ENCODE results near the gene REEP3. TPM values are rescaled to one million over a fixed set of nuclear protein-coding genes. Genes with fewer than 3 reads are reported as not detected.

The REEP3 gene
- total and polyA plus RNA-seq, 2 experiments from 2014 or later = 43.1 to 73.6 TPM

DNA sequence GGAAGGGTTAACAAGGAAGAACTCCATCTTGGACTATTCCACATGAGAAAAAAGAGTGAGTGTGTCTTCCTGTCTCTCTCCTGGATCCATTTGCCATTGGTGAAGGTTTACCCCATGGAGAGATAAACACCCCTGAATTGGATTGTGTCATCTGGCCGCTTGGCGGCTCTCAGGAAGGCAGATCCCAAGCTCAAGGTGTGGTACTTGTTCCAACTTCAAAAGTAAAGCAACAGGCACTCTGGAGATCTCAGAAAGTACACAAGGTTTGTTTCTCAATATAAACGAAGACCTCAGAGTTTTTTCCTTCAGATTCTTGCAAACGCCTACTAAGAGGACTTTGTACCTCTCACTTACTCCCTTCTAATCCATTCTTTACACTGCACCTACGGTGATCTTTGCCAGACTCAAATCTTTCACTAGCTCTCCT lies 116.7 kb downstream of the REEP3 start:
- peak overlapping the region; percentile 58 for H3K4me2 ChIP-seq
- peak overlapping the region; percentile 38 for H2AFZ ChIP-seq

GRCh38 chr10:63641366-63641765 lies 120.2 kb downstream of the REEP3 start:
- DNase-seq (ENCODE audit: low spot score) = no peak
- no peak overlapping the region for H3K27ac ChIP-seq
- H3K4me1 ChIP-seq (ENCODE audit: insufficient read depth) = peaks cover 6% of the 10 kb centered on the region
- H2AFZ ChIP-seq = no peak overlapping the region
- no peaks in the 10 kb centered on the region for H3K9me3 ChIP-seq (ENCODE audit: low read depth)
- no peaks in the 10 kb centered on the region for H3K36me3 ChIP-seq (replicated peaks; ENCODE audit: insufficient read depth, low read depth)
- H3K79me2 ChIP-seq = no peaks in the 10 kb centered on the region
- H3K4me3 ChIP-seq = no peak overlapping the region
- no peaks in the 10 kb centered on the region for H3K9me2 ChIP-seq (replicated peaks; ENCODE audit: insufficient read depth)
- H4K20me1 ChIP-seq (ENCODE audit: insufficient read depth, poor library complexity, severe bottlenecking) = no peaks in the 10 kb centered on the region
- no peak overlapping the region for H3K4me2 ChIP-seq
- H3K27me3 ChIP-seq = no peaks in the 10 kb centered on the region
- TF ChIP-seq EZH2 (IDR thresholded peaks at IDR 0.05; ENCODE audit: borderline replicate concordance) (no peak), EZH2phosphoT487 (IDR thresholded peaks at IDR 0.05; ENCODE audit: low read depth, severe bottlenecking, unreplicated experiment) (no peak), CTCF (IDR thresholded peaks at IDR 0.05; ENCODE audit: poor library complexity) (no peak)

More for the DNA sequence above, 116.7 kb downstream of the REEP3 start:
- H3K36me3 ChIP-seq (replicated peaks; ENCODE audit: insufficient read depth, low read depth) = no peaks in the 10 kb centered on the region
- no peak overlapping the region for H3K4me3 ChIP-seq
- TF ChIP-seq EZH2phosphoT487 (IDR thresholded peaks at IDR 0.05; ENCODE audit: low read depth, severe bottlenecking, unreplicated experiment) = no peak
- TF ChIP-seq EZH2 (IDR thresholded peaks at IDR 0.05; ENCODE audit: borderline replicate concordance) = no peak
- TF ChIP-seq CTCF (IDR thresholded peaks at IDR 0.05; ENCODE audit: poor library complexity) = no peak
- H3K4me1 ChIP-seq (ENCODE audit: insufficient read depth) = peaks cover 6% of the 10 kb centered on the region
- no peaks in the 10 kb centered on the region for H3K9me3 ChIP-seq (ENCODE audit: low read depth)
- peak overlapping the region; percentile 89 for H3K27ac ChIP-seq
- WGBS (ENCODE audit: low lambda C conversion rate, missing lambda C conversion rate) = 51% methylated on average over 5 of the region's 5 CpGs
- no peaks in the 10 kb centered on the region for H3K79me2 ChIP-seq
- no peaks in the 10 kb centered on the region for H4K20me1 ChIP-seq (ENCODE audit: insufficient read depth, poor library complexity, severe bottlenecking)
- H3K27me3 ChIP-seq = no peaks in the 10 kb centered on the region
- peak; percentile 54 for DNase-seq (ENCODE audit: low spot score)
- H3K9me2 ChIP-seq (replicated peaks; ENCODE audit: insufficient read depth) = no peaks in the 10 kb centered on the region

- TF ChIP-seq EZH2phosphoT487 (IDR thresholded peaks at IDR 0.05; ENCODE audit: low read depth, severe bottlenecking, unreplicated experiment) (no peak), EZH2 (IDR thresholded peaks at IDR 0.05; ENCODE audit: borderline replicate concordance) (no peak), CTCF (IDR thresholded peaks at IDR 0.05; ENCODE audit: poor library complexity) (no peak)
- Histone ChIP-seq H3K79me2 (no peaks in the 10 kb centered on the region), H3K27me3 (no peaks in the 10 kb centered on the region), H3K9me3 (ENCODE audit: low read depth) (no peaks in the 10 kb centered on the region), H3K9me2 (replicated peaks; ENCODE audit: insufficient read depth) (no peaks in the 10 kb centered on the region), H3K36me3 (replicated peaks; ENCODE audit: insufficient read depth, low read depth) (no peaks in the 10 kb centered on the region), H3K4me3 (no peak overlapping the region), H3K27ac (no peak overlapping the region), H4K20me1 (ENCODE audit: insufficient read depth, poor library complexity, severe bottlenecking) (no peaks in the 10 kb centered on the region), H2AFZ (no peak overlapping the region), H3K4me1 (ENCODE audit: insufficient read depth) (peaks cover 6% of the 10 kb centered on the region), H3K4me2 (no peak overlapping the region)
- WGBS (ENCODE audit: low lambda C conversion rate, missing lambda C conversion rate) = 81% methylated on average over 4 of the region's 5 CpGs
- DNase-seq (ENCODE audit: low spot score) = no peak
Observed at GRCh38 chr10:63641799-63642198, 120.6 kb downstream of the REEP3 start.

GRCh38 chr10:63642808-63643207 lies 121.6 kb downstream of the REEP3 start:
- TF ChIP-seq CTCF (IDR thresholded peaks at IDR 0.05; ENCODE audit: poor library complexity) (no peak), EZH2 (IDR thresholded peaks at IDR 0.05; ENCODE audit: borderline replicate concordance) (no peak), EZH2phosphoT487 (IDR thresholded peaks at IDR 0.05; ENCODE audit: low read depth, severe bottlenecking, unreplicated experiment) (no peak)
- Histone ChIP-seq H3K4me3 (no peak overlapping the region), H3K4me2 (no peak overlapping the region), H3K79me2 (no peaks in the 10 kb centered on the region), H3K4me1 (ENCODE audit: insufficient read depth) (no peaks in the 10 kb centered on the region), H3K27me3 (no peaks in the 10 kb centered on the region), H3K36me3 (replicated peaks; ENCODE audit: insufficient read depth, low read depth) (no peaks in the 10 kb centered on the region), H4K20me1 (ENCODE audit: insufficient read depth, poor library complexity, severe bottlenecking) (no peaks in the 10 kb centered on the region), H3K9me3 (ENCODE audit: low read depth) (no peaks in the 10 kb centered on the region), H3K9me2 (replicated peaks; ENCODE audit: insufficient read depth) (no peaks in the 10 kb centered on the region), H3K27ac (no peak overlapping the region), H2AFZ (no peak overlapping the region)
- WGBS (ENCODE audit: low lambda C conversion rate, missing lambda C conversion rate) = 79% methylated on average over 5 of the region's 5 CpGs
- no peak for DNase-seq (ENCODE audit: low spot score)
